Neuronal stem cell (in vitro differentiated cells): ENCODE results near the gene HVCN1.

Source experiments
- DNase-seq: peaks from one replicate; pipeline ENCODE4 v3.0.0-alpha.2; 2013; ENCODE audit warnings: low spot score
- H2AFZ ChIP-seq: one replicate; pipeline ENCODE4 v1.6.1; 2013; ENCODE audit warnings: mild to moderate bottlenecking, low read length, inconsistent platforms
- H2AK5ac ChIP-seq: 2 replicates; pipeline ENCODE4 v1.6.1; 2013; ENCODE audit warnings: low read depth, mild to moderate bottlenecking, inconsistent platforms, low read length, moderate library complexity, mixed read lengths
- H2BK120ac ChIP-seq: 2 replicates; pipeline ENCODE4 v1.6.1; 2013; ENCODE audit warnings: low read depth, mild to moderate bottlenecking, inconsistent platforms, low read length, moderate library complexity, mixed read lengths
- H2BK12ac ChIP-seq: one replicate; pipeline ENCODE4 v1.6.1; 2013; ENCODE audit warnings: low read length, inconsistent platforms
- H2BK15ac ChIP-seq: 2 replicates; pipeline ENCODE4 v1.6.1; 2013; ENCODE audit warnings: mild to moderate bottlenecking, low read length, inconsistent platforms, mixed read lengths
- H2BK5ac ChIP-seq: one replicate; pipeline ENCODE4 v1.6.1; 2013; ENCODE audit warnings: inconsistent platforms, mild to moderate bottlenecking, low read length, moderate library complexity
- H3K14ac ChIP-seq: one replicate; pipeline ENCODE4 v1.6.1; 2013; ENCODE audit warnings: low read length, inconsistent platforms
- H3K18ac ChIP-seq: 2 replicates; pipeline ENCODE4 v1.6.1; 2013; ENCODE audit warnings: low read length, inconsistent platforms
- H3K23ac ChIP-seq: 2 replicates; pipeline ENCODE4 v1.6.1; 2013; ENCODE audit warnings: low read depth, mild to moderate bottlenecking, mixed read lengths, low read length, inconsistent platforms; ENCODE audit not compliant: poor library complexity
- H3K27ac ChIP-seq: replicated peaks from 3 replicates; pipeline ENCODE4 v1.5.1; 2013; ENCODE audit warnings: low read length, inconsistent platforms
- H3K27me3 ChIP-seq, 3 experiments: 2 replicates each; pipeline ENCODE4 v1.6.1; 2013; ENCODE audit warnings: low read length in 3 of 3, mild to moderate bottlenecking in 2 of 3, inconsistent platforms in 1 of 3, low read depth in 1 of 3, mixed read lengths in 1 of 3, moderate library complexity in 1 of 3; ENCODE audit not compliant: control insufficient read depth in 3 of 3, insufficient read depth in 3 of 3
- H3K36me3 ChIP-seq, 2 donors: replicated peaks in 1 of 2; 2 replicates each; pipeline ENCODE4 v1.6.1; 2013; ENCODE audit warnings: low read length in 2 of 2; ENCODE audit not compliant: control insufficient read depth in 2 of 2, insufficient read depth in 2 of 2
- H3K4ac ChIP-seq: 2 replicates; pipeline ENCODE4 v1.6.1; 2013; ENCODE audit warnings: inconsistent platforms, mild to moderate bottlenecking, low read length, moderate library complexity
- H3K4me1 ChIP-seq, 2 donors: 1 replicate in 1 of 2; 2 replicates in 1 of 2; pipeline ENCODE4 v1.6.1; 2013; ENCODE audit warnings: low read length in 2 of 2, low read depth in 1 of 2; ENCODE audit not compliant: control insufficient read depth in 2 of 2, insufficient read depth in 1 of 2
- H3K4me2 ChIP-seq: one replicate; pipeline ENCODE4 v1.6.1; 2013; ENCODE audit warnings: mild to moderate bottlenecking, low read length, inconsistent platforms; ENCODE audit not compliant: insufficient read depth, poor library complexity, severe bottlenecking
- H3K4me3 ChIP-seq, 2 donors: 2 replicates each; pipeline ENCODE4 v1.5.1; 2013; ENCODE audit warnings: low read length in 2 of 2, mild to moderate bottlenecking in 2 of 2, inconsistent platforms in 1 of 2, moderate library complexity in 1 of 2
- H3K79me1 ChIP-seq: one replicate; pipeline ENCODE4 v1.6.1; 2013; ENCODE audit warnings: low read depth, mild to moderate bottlenecking, inconsistent platforms, low read length, moderate library complexity
- H3K9ac ChIP-seq: one replicate; pipeline ENCODE4 v1.6.1; 2013; ENCODE audit warnings: mild to moderate bottlenecking, low read depth, low read length, inconsistent platforms; ENCODE audit not compliant: poor library complexity
- H3K9me3 ChIP-seq, 2 donors: replicated peaks in 1 of 2; 2 replicates each; pipeline versions ENCODE3 to v1.6.1; 2013; ENCODE audit warnings: low read length in 2 of 2, mild to moderate bottlenecking in 2 of 2, inconsistent platforms in 1 of 2, low read depth in 1 of 2, mixed read lengths in 1 of 2, moderate library complexity in 1 of 2; ENCODE audit not compliant: control insufficient read depth in 2 of 2, insufficient read depth in 1 of 2
- H4K8ac ChIP-seq: one replicate; pipeline ENCODE4 v1.6.1; 2013; ENCODE audit warnings: low read depth, mild to moderate bottlenecking, inconsistent platforms, low read length, moderate library complexity
- H4K91ac ChIP-seq: one replicate; pipeline ENCODE4 v1.6.1; 2013; ENCODE audit warnings: low read length, low read depth, mild to moderate bottlenecking, inconsistent platforms; ENCODE audit not compliant: poor library complexity
- WGBS, 2 donors: extraction: QIAGEN DNeasy Blood & Tissue Kit; methylation state at CpG; one replicate each; pipeline ENCODE4 v1.1.7; 2013; ENCODE audit warnings: missing lambda C conversion rate in 2 of 2, mixed read lengths in 1 of 2; ENCODE audit not compliant: insufficient read length in 2 of 2, insufficient replicate concordance in 1 of 2; ENCODE audit errors: extremely low coverage in 2 of 2; 5-methylcytosine and 5-hydroxymethylcytosine counted together

The HVCN1 gene

GRCh38 chr12:110733089-110733715 lies 44.3 kb upstream of the HVCN1 start:
- Histone ChIP-seq H2AK5ac (no peak overlapping the region), H3K4me1 (peaks cover 0 to 2% of the 10 kb centered on the region in 2 donors), H2BK12ac (no peak overlapping the region), H3K9ac (no peak overlapping the region), H3K36me3 (peaks cover 23 to 98% of the 10 kb centered on the region in 2 donors), H3K4ac (no peak overlapping the region), H3K79me1 (peaks cover 3% of the 10 kb centered on the region), H3K18ac (no peak overlapping the region), H2BK120ac (no peak overlapping the region), H2BK5ac (no peak overlapping the region), H3K27me3 (no peaks in the 10 kb centered on the region), H4K91ac (no peak overlapping the region), H2BK15ac (no peak overlapping the region), H2AFZ (no peak overlapping the region), H3K4me2 (no peak overlapping the region), H4K8ac (no peak overlapping the region), H3K4me3 (no peak overlapping the region), H3K14ac (no peak overlapping the region), H3K27ac (no peak overlapping the region), H3K23ac (no peak overlapping the region), H3K9me3 (peaks cover 0 to 2% of the 10 kb centered on the region in 2 donors)
- no CpG with 5 or more reads among the region's 5 CpGs for WGBS, 2 donors
- no peak for DNase-seq

- no CpG with 5 or more reads among the region's 3 CpGs for WGBS, 2 donors
- H3K14ac ChIP-seq: no peak overlapping the region
- peaks cover 0 to 2% of the 10 kb centered on the region in 2 donors for H3K9me3 ChIP-seq
- no peak overlapping the region for H3K23ac ChIP-seq
- no peak overlapping the region for H2BK15ac ChIP-seq
- no peak overlapping the region for H4K91ac ChIP-seq
- no peaks in the 10 kb centered on the region for H3K27me3 ChIP-seq
- H3K9ac ChIP-seq: no peak overlapping the region
- H2BK120ac ChIP-seq: no peak overlapping the region
- peaks cover 5% of the 10 kb centered on the region for H3K79me1 ChIP-seq
- H3K4me1 ChIP-seq: peaks cover 0 to 2% of the 10 kb centered on the region in 2 donors
- no peak overlapping the region for H3K27ac ChIP-seq
- H3K4ac ChIP-seq: no peak overlapping the region
- no peak overlapping the region for H2BK12ac ChIP-seq
- H2AFZ ChIP-seq: no peak overlapping the region
- H3K4me2 ChIP-seq: no peak overlapping the region
- H2BK5ac ChIP-seq: no peak overlapping the region
- H3K36me3 ChIP-seq: peaks cover 27 to 97% of the 10 kb centered on the region in 2 donors
- no peak overlapping the region for H3K18ac ChIP-seq
- no peak for DNase-seq
- H2AK5ac ChIP-seq: no peak overlapping the region
- no peak overlapping the region for H4K8ac ChIP-seq
- no peak overlapping the region for H3K4me3 ChIP-seq
Observed at GRCh38 chr12:110732572-110732971, 43.7 kb upstream of the HVCN1 start.

GRCh38 chr12:110731479-110731878 lies 42.6 kb upstream of the HVCN1 start:
- H3K36me3 ChIP-seq: peaks cover 33 to 97% of the 10 kb centered on the region in 2 donors

GRCh38 chr12:110728628-110729027 lies 39.7 kb upstream of the HVCN1 start:
- no peak overlapping the region for H3K18ac ChIP-seq
- H2BK15ac ChIP-seq: no peak overlapping the region
- no peak overlapping the region for H2BK12ac ChIP-seq
- H3K4me2 ChIP-seq: no peak overlapping the region
- H3K27ac ChIP-seq: no peak overlapping the region
- no peak overlapping the region for H3K14ac ChIP-seq
- WGBS, 2 donors: no CpG with 5 or more reads among the region's 1 CpG
- H3K4ac ChIP-seq: no peak overlapping the region
- H3K36me3 ChIP-seq: peaks cover 38 to 97% of the 10 kb centered on the region in 2 donors
- H2AK5ac ChIP-seq: no peak overlapping the region
- no peak for DNase-seq
- no peak overlapping the region for H2BK120ac ChIP-seq
- H4K8ac ChIP-seq: no peak overlapping the region
- H2BK5ac ChIP-seq: no peak overlapping the region
- no peak overlapping the region for H3K23ac ChIP-seq
- no peak overlapping the region for H2AFZ ChIP-seq
- H3K27me3 ChIP-seq: no peaks in the 10 kb centered on the region
- no peak overlapping the region for H4K91ac ChIP-seq
- peaks cover 12% of the 10 kb centered on the region for H3K79me1 ChIP-seq
- H3K9me3 ChIP-seq: peaks cover 0 to 3% of the 10 kb centered on the region in 2 donors
- no peak overlapping the region for H3K9ac ChIP-seq
- H3K4me1 ChIP-seq: no peaks in the 10 kb centered on the region
- H3K4me3 ChIP-seq: no peak overlapping the region

More at GRCh38 chr12:110731479-110731878, 42.6 kb upstream of the HVCN1 start:
- no peak overlapping the region for H3K18ac ChIP-seq
- no peaks in the 10 kb centered on the region for H3K27me3 ChIP-seq
- DNase-seq: no peak
- peaks cover 0 to 2% of the 10 kb centered on the region in 2 donors for H3K9me3 ChIP-seq
- H3K23ac ChIP-seq: no peak overlapping the region
- H2BK12ac ChIP-seq: no peak overlapping the region
- H4K8ac ChIP-seq: no peak overlapping the region
- no CpG with 5 or more reads among the region's 2 CpGs for WGBS, 2 donors
- no peak overlapping the region for H2AK5ac ChIP-seq
- H2BK15ac ChIP-seq: no peak overlapping the region
- H3K14ac ChIP-seq: no peak overlapping the region
- H4K91ac ChIP-seq: no peak overlapping the region
- H3K4me2 ChIP-seq: no peak overlapping the region
- H3K4me3 ChIP-seq: no peak overlapping the region
- peaks cover 0 to 2% of the 10 kb centered on the region in 2 donors for H3K4me1 ChIP-seq
- no peak overlapping the region for H2BK5ac ChIP-seq
- no peak overlapping the region for H2AFZ ChIP-seq
- H2BK120ac ChIP-seq: no peak overlapping the region
- H3K27ac ChIP-seq: no peak overlapping the region
- no peak overlapping the region for H3K9ac ChIP-seq
- H3K4ac ChIP-seq: no peak overlapping the region
- peaks cover 6% of the 10 kb centered on the region for H3K79me1 ChIP-seq
